NB4 (cell line): ENCODE results near the gene SLC39A11.

Experiments
- CTCF ChIP-seq: IDR thresholded peaks from one replicate; pipeline ENCODE4 v1.5.1; 2012; ENCODE audit warnings: low read depth, low read length
- TF ChIP-seq, protein P1 (sequence below): IDR thresholded peaks from 2 replicates; pipeline ENCODE4 v1.6.1; 2011; ENCODE audit warnings: low read depth, low read length

DNA sequence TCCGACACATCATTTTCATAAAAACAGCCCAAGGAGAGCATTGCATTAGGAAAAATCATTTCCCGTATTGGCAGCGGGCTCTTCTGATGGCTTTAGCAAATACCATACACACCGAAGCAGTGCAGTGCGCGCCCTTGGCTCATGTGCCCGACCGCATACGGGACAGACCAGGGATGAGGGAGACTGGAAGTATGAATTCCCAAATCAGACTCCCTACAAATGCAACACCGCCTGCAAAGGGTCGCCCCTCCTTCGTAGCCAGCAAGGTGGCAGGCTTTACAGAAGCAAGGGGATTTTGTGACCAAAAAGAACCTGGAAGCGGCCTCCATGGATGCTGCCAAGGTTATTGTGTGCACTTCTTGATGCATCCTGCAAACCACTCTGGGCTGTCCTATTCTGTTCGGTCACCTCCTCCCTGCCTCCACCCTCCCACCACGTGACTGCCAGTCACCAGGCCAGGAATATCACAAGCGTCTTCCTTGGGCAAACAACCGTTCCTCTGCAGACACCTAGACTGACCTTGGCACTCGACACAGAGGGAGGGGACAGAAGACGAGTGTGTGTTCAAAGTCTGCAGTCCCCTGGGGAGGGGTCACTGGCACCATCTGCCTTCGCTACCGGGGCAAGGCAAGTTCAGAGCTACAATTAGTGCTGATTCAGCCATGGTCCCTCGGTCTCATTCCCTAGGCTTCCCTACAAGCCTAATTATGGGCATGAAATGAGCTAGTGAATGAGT is 460.4 kb downstream of the SLC39A11 start:
- no peak for TF ChIP-seq CTCF
- TF ChIP-seq, protein P1, sequence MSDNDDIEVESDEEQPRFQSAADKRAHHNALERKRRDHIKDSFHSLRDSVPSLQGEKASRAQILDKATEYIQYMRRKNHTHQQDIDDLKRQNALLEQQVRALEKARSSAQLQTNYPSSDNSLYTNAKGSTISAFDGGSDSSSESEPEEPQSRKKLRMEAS = no peak
